HEK293 (cell line): Measurements from ENCODE around the gene NCOR2.
A peak's percentile ranks its signal among the peaks of the same experiment; 100 is the strongest.

Experiments used
- BCL11B ChIP-seq: fragments of 450-650 bp; formaldehyde crosslinking; IDR thresholded peaks from 2 replicates; pipeline ENCODE4 v1.5.1; 2016; ENCODE audit warnings: low read depth, missing biosample characterization, missing genetic modification characterization
- OSR2 ChIP-seq: fragments of 450-650 bp; formaldehyde crosslinking; IDR thresholded peaks from 2 replicates; pipeline ENCODE4 v1.5.1; 2016; ENCODE audit warnings: missing biosample characterization, missing genetic modification characterization
- SALL2 ChIP-seq: fragments of 450-650 bp; formaldehyde crosslinking; IDR thresholded peaks from 2 replicates; pipeline ENCODE4 v1.5.0; 2017; ENCODE audit warnings: missing biosample characterization, mild to moderate bottlenecking, missing genetic modification characterization, borderline replicate concordance
- SCRT1 ChIP-seq: fragments of 450-650 bp; formaldehyde crosslinking; IDR thresholded peaks from 2 replicates; pipeline ENCODE4 v1.5.1; 2016; ENCODE audit warnings: missing biosample characterization, missing genetic modification characterization, borderline replicate concordance
- SP2 ChIP-seq: fragments of 450-650 bp; formaldehyde crosslinking; IDR thresholded peaks from 2 replicates; pipeline ENCODE4 v1.5.1; 2016; ENCODE audit warnings: missing biosample characterization, missing genetic modification characterization
- SP3 ChIP-seq: fragments of 450-650 bp; formaldehyde crosslinking; IDR thresholded peaks from 2 replicates; pipeline ENCODE4 v1.5.1; 2016; ENCODE audit warnings: missing biosample characterization, missing genetic modification characterization
- TRIM28 ChIP-seq: IDR thresholded peaks from 2 replicates; pipeline ENCODE4 v1.6.1; 2011; ENCODE audit warnings: low read length, control low read depth, borderline replicate concordance
- ZBTB7A ChIP-seq: fragments of 450-650 bp; formaldehyde crosslinking; IDR thresholded peaks from 2 replicates; pipeline ENCODE4 v1.5.1; 2016; ENCODE audit warnings: low read depth, missing biosample characterization, missing genetic modification characterization
- ZEB2 ChIP-seq: fragments of 450-650 bp; formaldehyde crosslinking; IDR thresholded peaks from 2 replicates; pipeline ENCODE4 v1.5.1; 2016; ENCODE audit warnings: missing biosample characterization, missing genetic modification characterization
- ZNF10 ChIP-seq: fragments of 450-650 bp; formaldehyde crosslinking; IDR thresholded peaks from 2 replicates; pipeline ENCODE4 v1.5.1; 2017; ENCODE audit warnings: missing biosample characterization, missing genetic modification characterization
- ZNF114 ChIP-seq: fragments of 450-650 bp; formaldehyde crosslinking; IDR thresholded peaks from 2 replicates; pipeline ENCODE4 v1.5.0; 2017; ENCODE audit warnings: missing biosample characterization, missing genetic modification characterization
- ZNF239 ChIP-seq: fragments of 450-650 bp; formaldehyde crosslinking; IDR thresholded peaks from 2 replicates; pipeline ENCODE4 v1.5.1; 2016; ENCODE audit warnings: missing biosample characterization, missing genetic modification characterization
- ZNF24 ChIP-seq: fragments of 450-650 bp; formaldehyde crosslinking; IDR thresholded peaks from 2 replicates; pipeline ENCODE4 v1.5.1; 2016; ENCODE audit warnings: missing biosample characterization, missing genetic modification characterization
- ZNF266 ChIP-seq: fragments of 450-650 bp; formaldehyde crosslinking; IDR thresholded peaks from 2 replicates; pipeline ENCODE4 v1.5.1; 2016; ENCODE audit warnings: missing biosample characterization, missing genetic modification characterization, low read depth
- ZNF350 ChIP-seq: fragments of 450-650 bp; formaldehyde crosslinking; IDR thresholded peaks from 2 replicates; pipeline ENCODE4 v1.5.0; 2017; ENCODE audit warnings: missing biosample characterization, mild to moderate bottlenecking, missing genetic modification characterization
- ZNF354C ChIP-seq: fragments of 450-650 bp; formaldehyde crosslinking; IDR thresholded peaks from 2 replicates; pipeline ENCODE4 v1.5.1; 2016; ENCODE audit warnings: missing biosample characterization, missing genetic modification characterization, low read depth, borderline replicate concordance
- ZNF501 ChIP-seq: fragments of 450-650 bp; formaldehyde crosslinking; IDR thresholded peaks from 2 replicates; pipeline ENCODE4 v1.5.1; 2016; ENCODE audit warnings: missing biosample characterization, missing genetic modification characterization
- ZNF514 ChIP-seq: fragments of 450-650 bp; formaldehyde crosslinking; IDR thresholded peaks from 2 replicates; pipeline ENCODE4 v1.5.1; 2016; ENCODE audit warnings: missing biosample characterization, missing genetic modification characterization
- ZNF561 ChIP-seq: fragments of 450-650 bp; IDR thresholded peaks from 2 replicates; pipeline ENCODE4 v1.5.1; 2018; ENCODE audit warnings: missing biosample characterization, missing genetic modification characterization, borderline replicate concordance
- ZNF623 ChIP-seq: fragments of 450-650 bp; formaldehyde crosslinking; IDR thresholded peaks from 2 replicates; pipeline ENCODE4 v1.5.1; 2016; ENCODE audit warnings: missing biosample characterization, missing genetic modification characterization
- ZNF747 ChIP-seq: fragments of 450-650 bp; formaldehyde crosslinking; IDR thresholded peaks from 2 replicates; pipeline ENCODE4 v1.5.1; 2016; ENCODE audit warnings: missing biosample characterization, missing genetic modification characterization
- ZNF768 ChIP-seq: fragments of 450-650 bp; formaldehyde crosslinking; IDR thresholded peaks from 2 replicates; pipeline ENCODE4 v1.5.1; 2018; ENCODE audit warnings: missing biosample characterization, mild to moderate bottlenecking, missing genetic modification characterization
- ZNF792 ChIP-seq: fragments of 450-650 bp; formaldehyde crosslinking; IDR thresholded peaks from 2 replicates; pipeline ENCODE4 v1.5.1; 2016; ENCODE audit warnings: missing biosample characterization, missing genetic modification characterization
- ZNF830 ChIP-seq: fragments of 450-650 bp; IDR thresholded peaks from 2 replicates; pipeline ENCODE4 v1.5.0; 2018; ENCODE audit warnings: missing biosample characterization, missing genetic modification characterization, low read depth, mild to moderate bottlenecking, moderate library complexity
- ZSCAN30 ChIP-seq: fragments of 450-650 bp; IDR thresholded peaks from 2 replicates; pipeline ENCODE4 v1.5.1; 2018; ENCODE audit warnings: missing biosample characterization, mild to moderate bottlenecking, missing genetic modification characterization, moderate library complexity
- TF ChIP-seq, protein P1 (sequence below): fragments of 450-650 bp; formaldehyde crosslinking; IDR thresholded peaks from 2 replicates; pipeline ENCODE4 v1.5.1; 2016; ENCODE audit warnings: missing biosample characterization, missing genetic modification characterization
- TF ChIP-seq, protein P2 (sequence below): fragments of 450-650 bp; formaldehyde crosslinking; IDR thresholded peaks from 2 replicates; pipeline ENCODE4 v1.5.1; 2016; ENCODE audit warnings: missing biosample characterization, missing genetic modification characterization
- TF ChIP-seq, protein P3 (sequence below): fragments of 450-650 bp; formaldehyde crosslinking; conservative IDR thresholded peaks from 2 replicates; pipeline ENCODE4 v1.5.1; 2016; ENCODE audit warnings: low read depth, missing biosample characterization, missing genetic modification characterization
- TF ChIP-seq, protein P4 (sequence below): fragments of 450-650 bp; formaldehyde crosslinking; IDR thresholded peaks from 2 replicates; pipeline ENCODE4 v1.5.1; 2016; ENCODE audit warnings: missing biosample characterization, missing genetic modification characterization

The NCOR2 gene

DNA sequence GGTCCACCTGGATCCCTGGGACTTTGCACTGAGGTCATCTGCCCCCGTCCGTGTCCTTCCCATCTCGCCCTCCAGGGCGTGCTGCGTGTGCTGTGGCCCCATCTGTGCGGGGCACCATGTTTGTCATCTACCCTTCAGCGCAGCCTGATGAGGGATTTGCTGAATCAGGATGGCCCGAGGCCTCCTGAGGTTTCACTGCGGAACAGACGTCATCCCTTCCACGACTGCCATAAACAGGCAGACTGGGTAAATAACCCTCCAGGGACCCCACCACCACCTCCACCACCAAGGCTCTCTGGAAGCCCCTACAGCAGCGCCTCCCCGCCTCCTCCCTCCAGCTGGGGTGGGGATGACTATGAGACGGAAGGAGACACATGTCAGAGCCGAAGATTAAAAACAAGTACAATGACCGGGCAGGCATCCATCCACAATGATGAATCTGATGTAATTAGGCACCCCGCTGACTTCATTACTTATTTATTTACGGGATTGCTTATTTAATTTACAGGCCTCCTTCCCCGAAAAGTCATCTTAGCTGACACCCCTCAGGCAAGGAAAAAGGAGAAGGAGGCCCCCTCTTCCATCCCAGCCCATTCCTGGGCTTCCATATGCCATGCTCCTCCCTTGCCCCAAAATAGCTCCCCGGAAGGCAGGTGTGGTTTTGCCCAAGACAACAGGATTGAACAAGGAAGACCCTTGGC is 39.4 kb downstream of the NCOR2 start (continued):
- TF ChIP-seq ZNF350: no peak
- peak; percentile 56 for TF ChIP-seq SP2 (tag by site-specific recombination)
- TF ChIP-seq ZNF24 (tag by site-specific recombination): peak; percentile 87
- peak; percentile 83 for TF ChIP-seq OSR2
- TF ChIP-seq ZSCAN30: peak; percentile 12; the same call in 1 of the 2 replicates
- no peak for TF ChIP-seq ZNF354C (tag by site-specific recombination)
- TF ChIP-seq, protein P1, sequence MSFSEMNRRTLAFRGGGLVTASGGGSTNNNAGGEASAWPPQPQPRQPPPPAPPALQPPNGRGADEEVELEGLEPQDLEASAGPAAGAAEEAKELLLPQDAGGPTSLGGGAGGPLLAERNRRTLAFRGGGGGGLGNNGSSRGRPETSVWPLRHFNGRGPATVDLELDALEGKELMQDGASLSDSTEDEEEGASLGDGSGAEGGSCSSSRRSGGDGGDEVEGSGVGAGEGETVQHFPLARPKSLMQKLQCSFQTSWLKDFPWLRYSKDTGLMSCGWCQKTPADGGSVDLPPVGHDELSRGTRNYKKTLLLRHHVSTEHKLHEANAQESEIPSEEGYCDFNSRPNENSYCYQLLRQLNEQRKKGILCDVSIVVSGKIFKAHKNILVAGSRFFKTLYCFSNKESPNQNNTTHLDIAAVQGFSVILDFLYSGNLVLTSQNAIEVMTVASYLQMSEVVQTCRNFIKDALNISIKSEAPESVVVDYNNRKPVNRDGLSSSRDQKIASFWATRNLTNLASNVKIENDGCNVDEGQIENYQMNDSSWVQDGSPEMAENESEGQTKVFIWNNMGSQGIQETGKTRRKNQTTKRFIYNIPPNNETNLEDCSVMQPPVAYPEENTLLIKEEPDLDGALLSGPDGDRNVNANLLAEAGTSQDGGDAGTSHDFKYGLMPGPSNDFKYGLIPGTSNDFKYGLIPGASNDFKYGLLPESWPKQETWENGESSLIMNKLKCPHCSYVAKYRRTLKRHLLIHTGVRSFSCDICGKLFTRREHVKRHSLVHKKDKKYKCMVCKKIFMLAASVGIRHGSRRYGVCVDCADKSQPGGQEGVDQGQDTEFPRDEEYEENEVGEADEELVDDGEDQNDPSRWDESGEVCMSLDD: peak; percentile 77
- TF ChIP-seq ZBTB7A (tag by site-specific recombination): peak; percentile 36; the same call in 1 of the 2 replicates
- no peak for TF ChIP-seq SCRT1 (tag by site-specific recombination)
- no peak for TF ChIP-seq ZNF239
- peak; percentile 100 for TF ChIP-seq ZNF10 (tag by site-specific recombination)
- TF ChIP-seq ZNF114 (tag by site-specific recombination): no peak
- peak; percentile 98 for TF ChIP-seq ZEB2 (tag by site-specific recombination)
- no peak for TF ChIP-seq ZNF501 (tag by site-specific recombination)
- TF ChIP-seq, protein P2, sequence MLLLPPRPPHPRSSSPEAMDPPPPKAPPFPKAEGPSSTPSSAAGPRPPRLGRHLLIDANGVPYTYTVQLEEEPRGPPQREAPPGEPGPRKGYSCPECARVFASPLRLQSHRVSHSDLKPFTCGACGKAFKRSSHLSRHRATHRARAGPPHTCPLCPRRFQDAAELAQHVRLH (tag by site-specific recombination): peak; percentile 73
- TF ChIP-seq ZNF514 (tag by site-specific recombination): no peak
- TF ChIP-seq ZNF561 (tag by site-specific recombination): peak; percentile 76; the same call in 1 of the 2 replicates
- TF ChIP-seq BCL11B (tag by site-specific recombination): no peak
- TF ChIP-seq SP3 (tag by site-specific recombination): peak; percentile 48; the same call in 1 of the 2 replicates
- no peak for TF ChIP-seq SALL2 (tag by site-specific recombination)
- TF ChIP-seq ZNF747: no peak
- no peak for TF ChIP-seq ZNF830
- TF ChIP-seq ZNF623 (tag by site-specific recombination): no peak
- 0 out of 2 replicates have a peak, but pooled peaks have one; percentile 42 for TF ChIP-seq ZNF792 (tag by site-specific recombination)
- peak; percentile 72 for TF ChIP-seq TRIM28
- no peak for TF ChIP-seq ZNF266 (tag by site-specific recombination)
- TF ChIP-seq, protein P3, sequence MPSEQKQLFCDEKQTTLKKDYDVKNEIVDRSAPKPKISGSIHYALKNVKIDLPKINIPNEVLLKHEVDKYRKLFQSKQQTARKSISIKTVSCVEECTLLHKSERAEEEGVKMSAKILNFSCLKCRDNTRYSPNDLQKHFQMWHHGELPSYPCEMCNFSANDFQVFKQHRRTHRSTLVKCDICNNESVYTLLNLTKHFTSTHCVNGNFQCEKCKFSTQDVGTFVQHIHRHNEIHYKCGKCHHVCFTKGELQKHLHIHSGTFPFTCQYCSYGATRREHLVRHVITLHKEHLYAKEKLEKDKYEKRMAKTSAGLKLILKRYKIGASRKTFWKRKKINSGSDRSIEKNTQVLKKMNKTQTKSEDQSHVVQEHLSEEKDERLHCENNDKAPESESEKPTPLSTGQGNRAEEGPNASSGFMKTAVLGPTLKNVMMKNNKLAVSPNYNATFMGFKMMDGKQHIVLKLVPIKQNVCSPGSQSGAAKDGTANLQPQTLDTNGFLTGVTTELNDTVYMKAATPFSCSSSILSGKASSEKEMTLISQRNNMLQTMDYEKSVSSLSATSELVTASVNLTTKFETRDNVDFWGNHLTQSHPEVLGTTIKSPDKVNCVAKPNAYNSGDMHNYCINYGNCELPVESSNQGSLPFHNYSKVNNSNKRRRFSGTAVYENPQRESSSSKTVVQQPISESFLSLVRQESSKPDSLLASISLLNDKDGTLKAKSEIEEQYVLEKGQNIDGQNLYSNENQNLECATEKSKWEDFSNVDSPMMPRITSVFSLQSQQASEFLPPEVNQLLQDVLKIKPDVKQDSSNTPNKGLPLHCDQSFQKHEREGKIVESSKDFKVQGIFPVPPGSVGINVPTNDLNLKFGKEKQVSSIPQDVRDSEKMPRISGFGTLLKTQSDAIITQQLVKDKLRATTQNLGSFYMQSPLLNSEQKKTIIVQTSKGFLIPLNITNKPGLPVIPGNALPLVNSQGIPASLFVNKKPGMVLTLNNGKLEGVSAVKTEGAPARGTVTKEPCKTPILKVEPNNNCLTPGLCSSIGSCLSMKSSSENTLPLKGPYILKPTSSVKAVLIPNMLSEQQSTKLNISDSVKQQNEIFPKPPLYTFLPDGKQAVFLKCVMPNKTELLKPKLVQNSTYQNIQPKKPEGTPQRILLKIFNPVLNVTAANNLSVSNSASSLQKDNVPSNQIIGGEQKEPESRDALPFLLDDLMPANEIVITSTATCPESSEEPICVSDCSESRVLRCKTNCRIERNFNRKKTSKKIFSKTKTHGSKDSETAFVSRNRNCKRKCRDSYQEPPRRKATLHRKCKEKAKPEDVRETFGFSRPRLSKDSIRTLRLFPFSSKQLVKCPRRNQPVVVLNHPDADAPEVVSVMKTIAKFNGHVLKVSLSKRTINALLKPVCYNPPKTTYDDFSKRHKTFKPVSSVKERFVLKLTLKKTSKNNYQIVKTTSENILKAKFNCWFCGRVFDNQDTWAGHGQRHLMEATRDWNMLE (tag by site-specific recombination): 0 out of 2 replicates have a peak, but pooled peaks have one; percentile 26
- TF ChIP-seq, protein P4, sequence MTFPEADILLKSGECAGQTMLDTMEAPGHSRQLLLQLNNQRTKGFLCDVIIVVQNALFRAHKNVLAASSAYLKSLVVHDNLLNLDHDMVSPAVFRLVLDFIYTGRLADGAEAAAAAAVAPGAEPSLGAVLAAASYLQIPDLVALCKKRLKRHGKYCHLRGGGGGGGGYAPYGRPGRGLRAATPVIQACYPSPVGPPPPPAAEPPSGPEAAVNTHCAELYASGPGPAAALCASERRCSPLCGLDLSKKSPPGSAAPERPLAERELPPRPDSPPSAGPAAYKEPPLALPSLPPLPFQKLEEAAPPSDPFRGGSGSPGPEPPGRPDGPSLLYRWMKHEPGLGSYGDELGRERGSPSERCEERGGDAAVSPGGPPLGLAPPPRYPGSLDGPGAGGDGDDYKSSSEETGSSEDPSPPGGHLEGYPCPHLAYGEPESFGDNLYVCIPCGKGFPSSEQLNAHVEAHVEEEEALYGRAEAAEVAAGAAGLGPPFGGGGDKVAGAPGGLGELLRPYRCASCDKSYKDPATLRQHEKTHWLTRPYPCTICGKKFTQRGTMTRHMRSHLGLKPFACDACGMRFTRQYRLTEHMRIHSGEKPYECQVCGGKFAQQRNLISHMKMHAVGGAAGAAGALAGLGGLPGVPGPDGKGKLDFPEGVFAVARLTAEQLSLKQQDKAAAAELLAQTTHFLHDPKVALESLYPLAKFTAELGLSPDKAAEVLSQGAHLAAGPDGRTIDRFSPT (tag by site-specific recombination): peak; percentile 81
- no peak for TF ChIP-seq ZNF768
